Measurements from ENCODE around the gene ATP5F1D. TPM values are rescaled to one million over a fixed set of nuclear protein-coding genes. Genes with fewer than 3 reads are reported as not detected.

ATP5F1D gene
- total RNA-seq, 1 donor from 2014 or later: 7.1 TPM

GRCh38 chr19:1291761-1292418 is 50.3 kb downstream of the ATP5F1D start:
- Mint-ChIP-seq H3K4me1 (peaks cover 3% of the 10 kb centered on the region), H3K27ac (no peak overlapping the region), H3K9me3 (no peaks in the 10 kb centered on the region), H3K27me3 (ENCODE audit: insufficient read depth, low read depth) (peaks cover 2% of the 10 kb centered on the region), H3K4me3 (no peak overlapping the region), H3K36me3 (no peaks in the 10 kb centered on the region)
- peaks cover 18% of the 10 kb centered on the region for H3K27me3 ChIP-seq
- no peaks in the 10 kb centered on the region for H3K36me3 ChIP-seq
- H3K4me3 ChIP-seq: no peak overlapping the region
- no peak overlapping the region for H2AFZ ChIP-seq (replicated peaks)
- peaks cover 12% of the 10 kb centered on the region for H3K4me1 ChIP-seq
- no peak for TF ChIP-seq CTCF (IDR thresholded peaks at IDR 0.05)
- no peak for TF ChIP-seq EZH2phosphoT487 (IDR thresholded peaks at IDR 0.05)
- TF ChIP-seq EZH2 (IDR thresholded peaks at IDR 0.05): no peak
- H3K4me2 ChIP-seq: no peak overlapping the region
- H3K9ac ChIP-seq: no peak overlapping the region
- H3K9me3 ChIP-seq (ENCODE audit: low read depth): no peaks in the 10 kb centered on the region
- no peak overlapping the region for H3K27ac ChIP-seq
- H4K20me1 ChIP-seq (ENCODE audit: low read depth): peaks cover 94% of the 10 kb centered on the region
- peaks cover 21% of the 10 kb centered on the region for H3K79me2 ChIP-seq (ENCODE audit: low read depth)
- no peak for DNase-seq (ENCODE audit: low spot score)
- H3F3A ChIP-seq (ENCODE audit: low read depth): peaks cover 14% of the 10 kb centered on the region

GRCh38 chr19:1292419-1293151 is 51.0 kb downstream of the ATP5F1D start:
- Histone ChIP-seq H3K4me3 (no peak overlapping the region), H3K4me1 (peaks cover 5% of the 10 kb centered on the region), H3K27me3 (peaks cover 18% of the 10 kb centered on the region), H3K27ac (no peak overlapping the region), H3K36me3 (no peaks in the 10 kb centered on the region), H3K79me2 (ENCODE audit: low read depth) (peaks cover 14% of the 10 kb centered on the region), H3K9ac (no peak overlapping the region), H2AFZ (replicated peaks) (no peak overlapping the region), H3F3A (ENCODE audit: low read depth) (peaks cover 7% of the 10 kb centered on the region), H3K9me3 (ENCODE audit: low read depth) (no peaks in the 10 kb centered on the region), H3K4me2 (no peak overlapping the region), H4K20me1 (ENCODE audit: low read depth) (peaks cover 87% of the 10 kb centered on the region)
- Mint-ChIP-seq H3K9me3 (no peaks in the 10 kb centered on the region), H3K4me1 (peaks cover 6% of the 10 kb centered on the region), H3K36me3 (no peaks in the 10 kb centered on the region), H3K4me3 (no peak overlapping the region), H3K27me3 (ENCODE audit: insufficient read depth, low read depth) (peaks cover 2% of the 10 kb centered on the region), H3K27ac (peak overlapping the region; percentile 60)
- no peak for DNase-seq (ENCODE audit: low spot score)
- no peak for TF ChIP-seq EZH2 (IDR thresholded peaks at IDR 0.05)
- no peak for TF ChIP-seq CTCF (IDR thresholded peaks at IDR 0.05)
- TF ChIP-seq EZH2phosphoT487 (IDR thresholded peaks at IDR 0.05): no peak

GRCh38 chr19:1293782-1294604 is 52.4 kb downstream of the ATP5F1D start:
- H3K36me3 ChIP-seq: no peaks in the 10 kb centered on the region
- peaks cover 4% of the 10 kb centered on the region for H3F3A ChIP-seq (ENCODE audit: low read depth)
- H4K20me1 ChIP-seq (ENCODE audit: low read depth): peaks cover 75% of the 10 kb centered on the region
- H2AFZ ChIP-seq (replicated peaks): no peak overlapping the region
- H3K36me3 Mint-ChIP-seq: peaks cover 3% of the 10 kb centered on the region
- no peak overlapping the region for H3K27ac Mint-ChIP-seq
- no peak overlapping the region for H3K4me3 Mint-ChIP-seq
- H3K79me2 ChIP-seq (ENCODE audit: low read depth): peaks cover under 1% of the 10 kb centered on the region
- H3K27me3 ChIP-seq: peaks cover 18% of the 10 kb centered on the region
- peaks cover 2% of the 10 kb centered on the region for H3K27me3 Mint-ChIP-seq (ENCODE audit: insufficient read depth, low read depth)
- TF ChIP-seq CTCF (IDR thresholded peaks at IDR 0.05): no peak
- no peak for TF ChIP-seq EZH2phosphoT487 (IDR thresholded peaks at IDR 0.05)
- TF ChIP-seq EZH2 (IDR thresholded peaks at IDR 0.05): no peak
- DNase-seq (ENCODE audit: low spot score): no peak
- H3K4me1 ChIP-seq: no peaks in the 10 kb centered on the region
- no peak overlapping the region for H3K9ac ChIP-seq
- no peak overlapping the region for H3K4me3 ChIP-seq
- H3K4me1 Mint-ChIP-seq: peaks cover 5% of the 10 kb centered on the region
- H3K27ac ChIP-seq: no peak overlapping the region
- H3K9me3 Mint-ChIP-seq: no peaks in the 10 kb centered on the region
- no peak overlapping the region for H3K4me2 ChIP-seq
- no peaks in the 10 kb centered on the region for H3K9me3 ChIP-seq (ENCODE audit: low read depth)

Other genes with a start within 250 kb of the ATP5F1D start
- gene GRIN3B, start 241.3 kb upstream of the ATP5F1D start, total RNA-seq (ENCODE audit: low replicate concordance): 5.4 and 5.9 TPM in 2 replicates
- 31.7 and 175 TPM in 2 replicates for gene TMEM259, start 220.6 kb upstream of the ATP5F1D start, total RNA-seq (ENCODE audit: low replicate concordance)
- gene RNU6-2, start 220.2 kb upstream of the ATP5F1D start, total RNA-seq (ENCODE audit: low replicate concordance): not detected in 2 replicates
- gene CNN2, start 215.1 kb upstream of the ATP5F1D start, total RNA-seq (ENCODE audit: low replicate concordance): 131 and 196 TPM in 2 replicates
- 1.4 and 21.9 TPM in 2 replicates for gene ABCA7, start 201.6 kb upstream of the ATP5F1D start, total RNA-seq (ENCODE audit: low replicate concordance)
- gene ARHGAP45, start 174.6 kb upstream of the ATP5F1D start, total RNA-seq (ENCODE audit: low replicate concordance): 9.6 and 18.2 TPM in 2 replicates
- 98.8 and 197 TPM in 2 replicates for gene POLR2E, start 146.4 kb upstream of the ATP5F1D start, total RNA-seq (ENCODE audit: low replicate concordance)
- 289 and 439 TPM in 2 replicates for gene GPX4, start 137.8 kb upstream of the ATP5F1D start, total RNA-seq (ENCODE audit: low replicate concordance)
- gene SBNO2, start 67.5 kb upstream of the ATP5F1D start, total RNA-seq (ENCODE audit: low replicate concordance): 3.3 and 16.2 TPM in 2 replicates
- 27.4 and 67.3 TPM in 2 replicates for gene STK11, start 36.0 kb upstream of the ATP5F1D start, total RNA-seq (ENCODE audit: low replicate concordance)
- 1.2 and 17.8 TPM in 2 replicates for gene CBARP, start 3.7 kb upstream of the ATP5F1D start, total RNA-seq (ENCODE audit: low replicate concordance)
- gene MIDN, start 6.8 kb downstream of the ATP5F1D start, total RNA-seq (ENCODE audit: low replicate concordance): 16.1 and 51.3 TPM in 2 replicates
- 395 and 737 TPM in 2 replicates for gene CIRBP, start 27.6 kb downstream of the ATP5F1D start, total RNA-seq (ENCODE audit: low replicate concordance)
- gene FAM174C, start 33.8 kb downstream of the ATP5F1D start, total RNA-seq (ENCODE audit: low replicate concordance): 4.8 and 14.6 TPM in 2 replicates
- 13.2 and 34.7 TPM in 2 replicates for gene EFNA2, start 44.1 kb downstream of the ATP5F1D start, total RNA-seq (ENCODE audit: low replicate concordance)
- gene NDUFS7, start 142.2 kb downstream of the ATP5F1D start, total RNA-seq (ENCODE audit: low replicate concordance): 15.4 and 69.3 TPM in 2 replicates
- gene GAMT, start 159.8 kb downstream of the ATP5F1D start, total RNA-seq (ENCODE audit: low replicate concordance): 13.8 and 53.7 TPM in 2 replicates
- gene DAZAP1, start 165.8 kb downstream of the ATP5F1D start, total RNA-seq (ENCODE audit: low replicate concordance): 107 and 121 TPM in 2 replicates
- 1,918 and 2,648 TPM in 2 replicates for gene RPS15, start 196.6 kb downstream of the ATP5F1D start, total RNA-seq (ENCODE audit: low replicate concordance)
- gene APC2, start 208.4 kb downstream of the ATP5F1D start, total RNA-seq (ENCODE audit: low replicate concordance): 1.3 and 12.2 TPM in 2 replicates
- 14.4 and 40.4 TPM in 2 replicates for gene C19orf25, start 237.5 kb downstream of the ATP5F1D start, total RNA-seq (ENCODE audit: low replicate concordance)
- 3.6 and 12.5 TPM in 2 replicates for gene PCSK4, start 248.6 kb downstream of the ATP5F1D start, total RNA-seq (ENCODE audit: low replicate concordance)
- gene REEP6, start 249.4 kb downstream of the ATP5F1D start, total RNA-seq (ENCODE audit: low replicate concordance): 4.8 and 13.0 TPM in 2 replicates

Data from neural progenitor cell (in vitro differentiated cells).